Colon (tissue), 2 donors: ENCODE data around the gene CTAGE4.
"Not testable (repeated sequence)": the region's sequence is repeated elsewhere in the genome, so short reads cannot be mapped to it uniquely, and the experiment has no call there.

Source experiments
- FAIRE-seq: peaks from 2 replicates; lab custom pipeline; 2012; peaks lifted over from hg19 to GRCh38; lab: Jason Lieb, UNC
- donor health status: control.
- donor health status: control.

CTAGE4 gene, protein sequence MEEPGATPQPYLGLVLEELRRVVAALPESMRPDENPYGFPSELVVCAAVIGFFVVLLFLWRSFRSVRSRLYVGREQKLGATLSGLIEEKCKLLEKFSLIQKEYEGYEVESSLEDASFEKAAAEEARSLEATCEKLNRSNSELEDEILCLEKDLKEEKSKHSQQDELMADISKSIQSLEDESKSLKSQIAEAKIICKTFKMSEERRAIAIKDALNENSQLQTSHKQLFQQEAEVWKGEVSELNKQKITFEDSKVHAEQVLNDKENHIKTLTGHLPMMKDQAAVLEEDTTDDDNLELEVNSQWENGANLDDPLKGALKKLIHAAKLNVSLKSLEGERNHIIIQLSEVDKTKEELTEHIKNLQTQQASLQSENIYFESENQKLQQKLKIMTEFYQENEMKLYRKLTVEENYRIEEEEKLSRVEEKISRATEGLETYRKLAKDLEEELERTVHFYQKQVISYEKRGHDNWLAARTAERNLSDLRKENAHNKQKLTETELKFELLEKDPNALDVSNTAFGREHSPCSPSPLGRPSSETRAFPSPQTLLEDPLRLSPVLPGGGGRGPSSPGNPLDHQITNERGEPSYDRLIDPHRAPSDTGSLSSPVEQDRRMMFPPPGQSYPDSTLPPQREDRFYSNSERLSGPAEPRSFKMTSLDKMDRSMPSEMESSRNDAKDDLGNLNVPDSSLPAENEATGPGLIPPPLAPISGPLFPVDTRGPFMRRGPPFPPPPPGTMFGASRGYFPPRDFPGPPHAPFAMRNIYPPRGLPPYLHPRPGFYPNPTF

DNA sequence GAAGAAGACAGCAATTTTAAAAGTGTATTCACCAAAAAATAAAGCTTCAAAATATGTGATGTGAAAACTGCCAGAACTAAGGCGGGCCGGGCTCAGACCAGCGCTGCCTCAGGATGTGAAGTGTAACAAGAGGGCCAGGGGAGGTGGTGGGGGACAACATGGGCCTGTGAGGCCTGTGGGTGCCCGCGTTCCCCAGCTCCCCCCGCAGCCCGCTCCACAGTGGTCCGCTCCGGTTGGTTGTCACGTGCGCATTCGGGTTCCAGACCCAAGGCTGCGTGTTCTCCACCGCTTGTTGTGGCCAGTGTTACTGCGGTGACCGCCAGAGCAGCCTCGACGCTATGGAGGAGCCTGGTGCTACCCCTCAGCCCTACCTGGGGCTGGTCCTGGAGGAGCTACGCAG lies at the start of gene CTAGE4:
CTAGE4 (plus strand) TSS at position 301 of the 400 bp plus-strand sequence; CDS start at position 339, 38 bp downstream.
- FAIRE-seq: not testable (repeated sequence)

DNA sequence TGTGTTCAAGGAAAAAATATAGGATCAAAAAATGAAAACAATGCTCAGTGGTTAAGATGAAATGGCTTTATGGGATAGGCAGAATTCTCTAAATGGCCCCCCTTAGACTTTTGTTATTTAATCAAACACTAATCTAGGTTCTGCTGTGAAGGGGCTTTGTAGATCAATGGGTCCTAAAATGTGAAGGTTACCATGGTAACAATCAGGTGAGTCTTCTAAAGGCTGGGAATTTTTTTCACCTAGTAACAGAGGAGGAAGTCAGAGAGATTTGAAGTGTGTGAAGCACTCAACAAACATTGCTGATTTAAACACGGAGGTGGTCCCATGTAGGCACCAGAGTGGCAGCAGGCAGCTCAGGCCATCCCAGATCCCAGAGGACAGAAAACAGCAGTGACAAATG lies 49.1 kb upstream of the CTAGE4 start:
- no peak for FAIRE-seq

DNA sequence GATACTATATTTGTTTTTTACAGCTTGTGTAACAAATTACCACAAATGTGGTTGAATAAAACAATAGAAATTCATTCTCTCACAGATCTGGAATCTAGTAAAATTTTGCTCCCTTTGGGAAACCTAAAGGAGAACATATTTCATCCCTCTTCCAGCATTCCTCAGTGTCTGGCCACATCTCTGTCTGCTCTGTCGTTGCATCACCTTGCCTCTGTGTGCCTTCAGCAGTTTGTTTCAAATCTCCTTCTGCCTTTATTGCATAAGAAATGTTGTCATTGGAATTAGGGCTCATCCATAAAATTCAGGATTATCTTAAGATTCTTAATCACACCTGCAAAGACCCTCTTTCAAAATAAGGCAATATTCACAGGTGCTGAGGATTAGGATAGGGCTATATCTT lies 45.8 kb upstream of the CTAGE4 start:
- no peak for FAIRE-seq

DNA sequence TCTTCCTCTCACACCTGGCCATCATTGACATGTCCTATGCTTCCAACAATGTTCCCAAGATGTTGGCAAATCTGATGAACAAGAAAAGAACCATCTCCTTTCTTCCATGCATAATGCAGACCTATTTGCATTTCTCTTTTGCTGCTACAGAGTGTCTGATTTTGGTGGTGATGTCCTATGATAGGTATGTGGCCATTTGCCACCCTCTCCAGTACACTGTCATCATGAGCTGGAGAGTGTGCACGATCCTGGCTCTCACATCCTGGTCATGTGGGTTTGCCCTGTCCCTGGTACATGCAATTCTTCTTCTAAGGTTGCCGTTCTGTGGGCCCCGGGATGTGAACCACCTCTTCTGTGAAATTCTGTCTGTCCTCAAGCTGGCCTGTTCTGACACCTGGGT lies 41.1 kb upstream of the CTAGE4 start:
- no peak for FAIRE-seq

DNA sequence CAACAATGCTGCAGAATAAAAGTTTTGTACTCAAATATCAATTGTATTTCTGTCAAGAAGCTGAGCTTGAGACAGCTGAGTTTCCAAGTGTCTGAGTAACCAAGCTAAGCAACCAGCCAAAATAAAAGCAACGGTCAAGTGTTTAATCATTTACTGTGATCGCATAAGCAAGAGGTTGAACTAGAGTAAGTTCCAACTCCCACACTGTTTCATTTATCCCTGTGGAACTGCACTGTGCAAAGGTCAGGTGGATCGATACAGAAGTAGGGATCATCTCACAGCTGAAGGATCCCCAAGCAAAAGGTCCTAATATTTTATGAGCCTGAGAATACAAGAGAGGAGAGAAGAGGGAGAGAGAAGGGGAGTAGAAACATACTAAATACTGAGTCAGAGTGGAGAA lies 38.8 kb upstream of the CTAGE4 start:
- no peak for FAIRE-seq

DNA sequence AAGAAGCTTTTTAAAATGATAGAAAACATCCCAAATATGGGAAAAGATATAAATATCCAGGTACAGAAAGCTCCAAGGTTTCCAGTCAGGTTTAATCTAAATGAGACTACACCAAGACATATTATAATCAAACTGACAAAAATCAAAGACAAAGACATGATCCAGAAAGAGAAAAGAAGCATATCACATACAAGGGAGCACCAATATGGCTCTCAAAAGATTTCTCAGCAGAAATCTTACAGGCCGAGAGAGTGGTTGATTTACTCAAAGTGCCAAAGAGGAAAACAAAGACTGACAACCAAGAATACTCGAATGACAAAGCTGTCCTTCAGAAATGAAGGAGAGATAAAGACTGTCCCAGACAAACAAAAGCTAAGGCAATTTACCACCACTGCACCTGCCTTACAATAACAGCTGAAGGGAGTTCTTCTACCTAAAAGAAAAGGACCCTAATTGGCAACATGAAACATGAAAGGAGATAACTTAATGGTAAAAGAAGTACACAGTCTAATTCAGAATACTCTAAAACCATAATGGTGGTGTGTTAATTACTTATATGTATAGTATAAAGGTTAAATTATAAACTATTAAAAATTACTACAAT lies 34.9 kb upstream of the CTAGE4 start:
- no peak for FAIRE-seq

DNA sequence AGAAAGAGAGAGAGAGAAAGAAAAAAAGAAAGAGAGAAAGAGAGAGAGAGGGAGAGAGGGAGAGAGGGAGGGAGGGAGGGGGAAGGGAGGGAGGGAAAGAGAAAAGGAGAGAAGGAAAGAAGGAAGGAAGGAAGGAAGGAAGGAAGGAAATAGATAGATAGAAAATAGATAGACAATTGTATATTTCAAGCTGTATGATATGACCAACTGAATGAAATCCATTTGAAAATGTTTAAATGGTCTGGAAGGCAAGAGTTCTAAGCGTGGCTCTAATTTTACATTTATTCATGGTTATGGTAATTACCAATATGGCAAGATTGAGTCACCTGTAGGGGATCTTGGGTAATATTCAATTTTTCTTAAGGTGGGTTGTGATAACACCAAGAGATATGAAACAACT lies 24.4 kb upstream of the CTAGE4 start:
- no peak for FAIRE-seq

DNA sequence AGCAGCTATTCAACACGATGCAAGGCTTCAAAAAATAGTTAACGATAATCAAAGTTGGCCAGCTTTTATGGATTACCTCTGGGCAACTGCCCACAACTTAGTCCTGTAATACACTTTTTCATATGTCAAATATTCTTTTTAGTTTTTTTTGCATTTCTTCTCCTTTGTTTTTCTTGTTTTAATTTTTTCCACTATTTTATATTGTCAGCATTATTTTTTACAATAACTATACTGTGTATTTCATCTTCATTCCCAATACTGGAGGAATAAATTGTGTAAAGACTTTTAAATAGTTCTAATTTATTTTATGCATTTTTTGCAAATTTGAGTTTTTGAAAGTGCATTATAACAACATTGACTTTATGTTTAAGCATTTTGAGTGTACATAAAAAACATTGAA lies 18.5 kb upstream of the CTAGE4 start:
- peak; percentile 31 for FAIRE-seq

DNA sequence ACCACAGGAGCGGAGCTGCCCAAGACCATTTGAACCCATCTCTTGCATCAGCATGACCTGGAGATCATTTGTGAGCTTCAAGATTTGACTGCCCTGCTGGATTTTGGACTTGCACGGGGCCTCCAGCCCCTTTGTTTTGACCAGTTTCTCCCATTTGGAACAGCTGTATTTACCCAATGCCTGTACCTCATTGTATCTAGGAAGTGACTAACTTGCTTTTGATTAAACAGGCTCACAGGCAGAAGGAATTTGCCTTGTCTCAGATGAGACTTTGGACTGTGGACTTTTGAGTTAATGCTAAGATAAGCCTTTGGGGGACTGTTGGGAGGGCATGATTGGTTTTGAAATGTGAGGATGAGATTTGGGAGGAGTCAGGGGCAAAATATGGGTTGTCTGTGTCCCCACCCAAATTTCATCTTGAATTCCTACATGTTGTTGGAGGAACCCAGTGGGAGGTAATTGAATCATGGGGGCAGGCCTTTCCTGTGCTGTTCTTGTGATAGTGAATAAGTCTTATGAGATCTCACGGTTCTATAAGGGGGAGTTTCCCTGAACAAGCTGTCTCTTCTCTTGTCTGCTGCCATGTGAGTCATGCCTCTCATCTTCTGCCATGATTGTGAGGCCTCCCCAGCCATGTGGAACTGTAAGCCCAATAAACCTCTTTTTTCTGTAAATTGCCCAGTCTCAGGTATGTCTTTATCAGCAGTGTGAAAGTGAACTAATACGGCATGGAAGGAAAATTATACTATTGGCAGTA lies 11.5 kb upstream of the CTAGE4 start:
- FAIRE-seq: not testable (repeated sequence)

DNA sequence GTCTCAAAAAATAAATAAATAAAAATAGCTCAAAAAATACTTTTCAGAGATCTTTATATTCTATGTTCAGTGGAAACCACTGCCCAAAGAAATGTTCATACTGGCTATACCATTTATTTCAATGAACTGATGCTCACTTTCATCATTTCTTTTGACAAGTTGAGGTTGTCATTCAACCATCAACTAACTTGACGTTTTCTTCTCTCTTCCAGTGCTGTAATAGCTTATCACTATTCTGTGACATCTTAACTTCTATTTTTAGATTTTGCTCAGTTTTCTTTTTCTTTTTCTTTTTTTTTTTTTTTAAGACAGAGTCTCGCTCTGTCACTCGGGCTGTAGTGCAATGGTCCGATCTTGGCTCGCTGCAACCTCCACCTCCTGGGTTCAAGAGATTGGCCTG lies 8.7 kb upstream of the CTAGE4 start:
- FAIRE-seq: no peak

DNA sequence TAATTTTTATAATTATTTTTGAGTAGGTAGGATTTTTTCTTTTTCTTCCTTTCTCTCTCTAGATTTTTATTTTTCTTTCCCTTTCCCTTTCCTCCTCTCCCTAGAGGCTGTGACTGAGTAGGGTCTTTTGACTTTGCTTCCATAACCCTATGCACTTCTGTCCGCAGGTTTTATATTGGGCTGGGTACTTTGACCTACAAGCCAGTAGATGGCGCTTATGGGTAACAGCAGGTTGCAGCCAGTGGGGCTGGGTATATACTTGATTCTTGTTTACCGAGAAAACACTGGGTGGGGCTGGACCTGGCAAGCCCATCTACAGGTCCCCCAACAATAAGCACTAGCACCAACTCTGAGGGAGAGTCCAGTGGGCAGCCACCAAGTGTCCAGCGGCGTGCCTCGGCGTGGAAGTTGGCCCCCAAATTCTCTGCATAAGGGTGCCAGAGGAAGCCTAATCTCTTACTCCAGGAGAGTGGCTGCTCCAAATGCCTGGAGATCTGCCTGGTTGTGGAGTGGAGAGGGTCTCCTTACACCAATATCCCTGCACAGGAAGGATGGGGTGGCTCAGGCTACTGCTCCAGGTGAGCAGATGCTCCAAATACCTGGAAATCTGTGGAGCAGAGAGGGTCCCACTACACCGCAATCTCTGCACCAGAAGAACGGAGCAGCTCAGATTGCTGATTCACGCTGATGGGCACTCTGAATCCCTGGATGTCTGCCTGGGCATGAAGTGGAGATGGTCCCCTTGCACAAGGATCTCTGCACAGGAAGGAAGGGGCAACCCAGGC lies 4.7 kb upstream of the CTAGE4 start:
- not testable (repeated sequence) for FAIRE-seq

DNA sequence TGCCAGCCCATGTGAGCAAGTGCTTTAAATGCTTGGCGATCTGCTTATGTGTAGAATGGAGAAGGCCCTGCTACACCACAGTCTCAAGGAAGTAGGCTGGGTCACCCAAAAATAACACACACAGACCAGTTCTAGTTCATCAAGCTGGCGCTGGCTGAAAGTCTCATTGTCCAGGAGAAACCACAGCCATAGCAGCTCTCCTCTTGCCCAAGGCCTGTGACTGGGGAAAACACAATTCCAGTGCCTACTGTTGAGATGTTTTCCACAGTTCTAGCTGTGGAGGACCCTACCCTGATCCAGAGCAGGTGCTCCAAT lies 4.1 kb upstream of the CTAGE4 start:
- not testable (repeated sequence) for FAIRE-seq

DNA sequence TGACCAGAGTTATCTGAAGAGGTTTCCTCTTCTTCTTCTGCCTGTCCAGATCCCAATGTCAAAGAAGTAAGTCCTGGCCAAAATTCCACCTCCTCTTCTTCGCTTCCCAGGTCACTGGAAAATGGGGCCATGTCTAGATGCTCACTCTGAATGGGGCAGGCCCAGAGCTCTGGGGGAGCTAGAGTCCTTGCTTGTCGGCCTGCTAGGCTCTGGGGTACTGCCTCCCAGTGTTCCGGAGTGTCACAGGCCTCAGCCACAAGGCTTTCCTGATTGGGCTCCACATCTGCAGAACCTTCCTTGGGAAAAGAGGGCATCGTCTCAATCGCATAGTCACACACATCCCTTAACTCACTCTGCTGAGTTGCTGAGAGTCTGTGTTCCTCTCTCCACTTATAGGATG lies 4.6 kb downstream of the CTAGE4 start:
- FAIRE-seq: not testable (repeated sequence)

DNA sequence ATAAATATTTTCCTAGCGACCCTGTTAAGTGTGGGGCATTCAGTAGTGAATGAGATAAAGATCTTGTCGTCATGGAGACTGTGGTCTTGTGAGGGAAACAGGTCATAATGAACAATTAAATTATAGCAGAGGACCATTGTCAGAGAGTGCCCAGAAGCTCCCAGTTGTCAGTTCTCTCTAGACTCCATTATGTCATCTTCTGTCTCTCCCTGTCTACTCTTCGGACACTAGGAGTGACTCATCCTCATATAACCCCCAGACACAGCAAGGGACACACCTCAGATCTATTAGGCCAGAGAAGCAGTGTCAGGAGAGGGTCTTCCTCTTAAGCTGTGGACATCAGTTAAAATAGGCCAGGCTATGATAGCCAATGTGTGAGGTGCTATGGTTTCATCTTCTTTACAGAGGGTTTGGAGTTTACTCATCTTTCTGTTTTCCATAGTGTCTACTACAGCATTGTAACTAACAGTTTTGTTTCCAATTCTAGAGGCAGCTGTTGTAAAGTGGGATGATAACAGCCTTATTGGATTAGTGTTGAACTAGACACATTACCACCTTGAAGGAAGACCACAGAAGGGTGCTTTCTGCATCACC lies 5.4 kb downstream of the CTAGE4 start:
- not testable (repeated sequence) for FAIRE-seq

DNA sequence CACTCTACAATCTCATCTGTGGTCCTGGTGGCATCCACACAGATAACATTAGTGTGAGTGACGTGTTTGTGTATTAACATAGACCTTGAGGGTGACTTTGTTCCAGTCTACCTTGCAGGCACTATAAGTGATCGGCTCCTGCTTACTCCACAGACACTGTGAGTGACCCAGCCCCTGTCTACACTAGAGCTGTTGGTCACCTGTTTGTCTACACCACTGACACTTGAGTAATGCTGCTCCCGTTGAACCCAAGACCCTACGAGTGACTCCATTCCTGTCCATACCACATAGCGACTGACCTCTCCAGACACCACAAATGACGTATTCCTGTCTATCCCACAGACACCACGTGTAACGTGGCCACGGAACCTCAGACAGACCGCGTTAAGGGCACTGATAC lies 10.5 kb downstream of the CTAGE4 start:
- not testable (repeated sequence) for FAIRE-seq

DNA sequence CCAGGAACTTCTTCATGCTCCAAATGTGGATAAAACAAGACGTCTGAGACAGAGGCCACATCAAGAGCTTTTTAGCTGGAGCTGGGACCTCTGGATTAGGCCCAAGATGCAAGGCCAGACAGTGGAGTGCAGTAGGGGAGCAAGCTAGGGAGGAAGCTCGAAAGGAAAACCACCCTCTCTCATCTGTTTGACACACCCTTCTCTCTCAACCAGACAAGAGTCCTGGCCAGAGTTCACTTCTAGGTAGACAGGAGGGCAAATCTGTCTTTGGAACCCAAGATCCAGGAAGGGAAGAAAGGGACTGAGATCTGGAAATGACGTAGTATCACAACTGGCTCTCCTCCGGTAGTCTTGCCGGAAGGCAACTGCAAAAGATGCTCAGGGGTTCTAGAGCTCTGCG lies 11.2 kb downstream of the CTAGE4 start:
- FAIRE-seq: not testable (repeated sequence)

DNA sequence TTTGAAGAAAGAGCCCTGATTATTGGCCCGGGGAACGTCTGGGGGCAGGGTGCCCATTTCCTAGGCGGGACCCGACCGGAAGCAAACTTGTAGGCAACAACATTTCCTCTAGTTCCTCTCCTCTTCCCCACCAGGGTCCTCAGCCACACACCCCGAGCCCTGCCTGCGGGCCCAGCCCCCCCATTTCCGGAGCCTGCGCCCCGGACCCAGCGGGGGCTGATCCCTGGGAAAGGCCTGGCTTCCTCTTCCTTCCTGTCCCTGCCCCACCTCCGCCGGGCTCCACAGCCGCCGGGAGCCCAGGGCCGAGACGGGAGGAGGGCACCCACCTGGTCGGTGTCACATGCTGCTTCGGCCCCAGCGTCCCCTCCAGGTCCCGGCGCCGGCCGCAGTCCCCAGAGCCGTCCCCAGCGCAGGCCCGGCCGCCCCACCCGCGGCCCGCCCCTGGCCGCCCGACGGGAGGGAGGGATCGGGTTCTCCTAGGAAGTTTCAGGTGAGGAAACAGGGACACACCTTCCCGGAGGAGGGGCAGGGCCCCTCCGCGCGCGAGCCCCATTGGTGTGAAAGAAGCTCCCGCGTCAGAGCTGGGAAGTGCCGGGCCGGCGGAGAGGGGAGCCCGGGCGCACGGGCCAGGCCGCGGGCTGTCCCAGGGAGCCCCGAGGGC lies 12.1 kb downstream of the CTAGE4 start, which contains the start of gene ARHGEF35:
ARHGEF35 (minus strand) TSS at position 622 of the 661 bp plus-strand sequence. CDS start 7,450 bp downstream, outside the sequence.
- FAIRE-seq: not testable (repeated sequence)

DNA sequence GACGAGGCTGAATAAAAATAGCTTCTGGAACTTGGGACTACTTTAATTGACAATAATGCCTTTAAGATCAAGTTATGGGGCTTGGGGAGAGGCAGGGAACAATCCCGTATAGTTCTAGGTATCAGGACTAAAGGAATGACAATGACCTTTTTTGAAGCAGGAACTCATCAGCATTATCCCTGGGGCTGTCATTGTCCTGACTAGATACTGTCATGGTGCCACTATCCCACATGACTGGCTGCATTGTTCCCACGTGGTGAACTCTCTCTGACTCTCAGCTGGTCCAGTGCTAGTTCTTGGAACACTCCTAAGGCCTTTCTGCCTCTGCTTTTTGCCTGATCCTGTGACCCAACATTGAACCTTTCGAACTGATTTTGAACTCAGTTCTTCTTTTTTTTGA lies 15.7 kb downstream of the CTAGE4 start:
- not testable (repeated sequence) for FAIRE-seq

DNA sequence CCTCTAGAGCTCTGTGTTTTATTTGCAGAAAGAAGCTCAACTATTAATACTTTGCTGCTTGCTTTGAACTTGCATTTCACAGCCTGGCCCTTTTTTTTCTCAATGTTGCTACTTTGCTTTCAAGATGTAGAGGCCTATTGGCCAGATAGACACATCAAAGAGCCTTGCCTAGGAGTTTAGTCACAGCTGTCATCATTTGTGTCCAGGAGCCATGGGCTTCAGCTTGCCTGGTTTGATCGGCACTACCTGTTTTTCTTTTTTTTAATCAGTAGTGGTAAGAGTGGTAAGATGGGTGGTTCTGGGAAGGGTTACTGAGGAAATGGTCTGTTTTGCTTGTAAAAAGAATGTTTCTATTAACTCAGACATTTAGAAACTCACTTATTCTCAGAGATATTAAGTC lies 18.7 kb downstream of the CTAGE4 start:
- FAIRE-seq: not testable (repeated sequence)

DNA sequence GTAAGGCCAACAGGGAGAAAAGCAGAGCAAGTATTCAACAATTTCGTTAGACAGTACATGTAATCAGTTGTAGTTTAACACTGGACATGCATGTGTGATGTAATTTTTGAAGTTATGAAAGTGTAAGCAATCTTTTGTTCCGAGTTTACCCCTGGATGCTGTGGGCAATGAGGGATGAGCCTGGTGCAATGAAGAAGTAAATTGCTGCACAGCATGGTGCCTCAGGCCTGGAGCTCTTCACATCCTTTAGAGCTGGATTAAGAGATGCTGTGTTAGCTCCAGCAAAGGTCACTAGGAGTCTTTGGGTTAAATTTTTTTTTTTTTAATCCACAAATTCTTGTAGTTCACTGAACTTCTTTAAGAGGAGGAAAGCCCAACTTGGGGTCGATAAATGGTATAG lies 19.8 kb downstream of the CTAGE4 start:
- FAIRE-seq: not testable (repeated sequence)
